ENCODE measurements around the gene PDLIM1.

Gene PDLIM1

DNA sequence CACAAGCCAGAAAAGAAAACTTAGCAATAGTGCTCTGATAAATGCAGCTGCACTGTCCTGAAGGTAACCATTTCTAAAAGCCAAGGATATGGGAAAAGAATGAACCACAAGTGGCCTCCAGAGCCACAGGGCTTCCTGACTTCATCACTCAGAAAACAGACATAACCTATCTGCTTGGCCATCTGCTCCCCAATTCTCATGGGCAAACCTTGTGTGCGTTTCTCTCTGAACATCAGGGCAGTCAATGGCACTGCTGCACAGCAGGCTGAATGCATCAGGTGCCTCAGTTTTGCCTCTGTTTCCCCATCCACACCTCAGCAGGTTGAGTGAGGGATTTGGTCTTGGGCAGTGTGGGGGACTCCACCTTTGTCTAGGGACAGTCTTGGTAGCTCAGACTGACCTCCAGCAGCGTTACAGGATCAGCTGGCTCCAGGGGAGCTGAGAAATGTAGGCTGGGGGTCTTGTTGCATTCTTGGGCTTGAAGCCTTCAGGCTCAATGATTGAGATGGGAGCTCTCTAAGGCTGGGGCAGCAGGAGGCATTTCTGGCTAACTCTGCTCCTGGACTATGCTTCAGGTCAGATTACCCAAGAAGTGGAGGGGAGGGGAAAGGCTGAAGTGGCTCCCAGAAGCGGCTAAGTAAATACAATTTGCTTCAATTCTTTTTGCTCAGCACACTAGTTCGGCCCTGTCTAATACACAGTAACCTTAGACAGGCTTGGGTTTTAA lies 23.6 kb upstream of the PDLIM1 start:
- no peak for DNase-seq (ENCODE audit: low read depth)

DNA sequence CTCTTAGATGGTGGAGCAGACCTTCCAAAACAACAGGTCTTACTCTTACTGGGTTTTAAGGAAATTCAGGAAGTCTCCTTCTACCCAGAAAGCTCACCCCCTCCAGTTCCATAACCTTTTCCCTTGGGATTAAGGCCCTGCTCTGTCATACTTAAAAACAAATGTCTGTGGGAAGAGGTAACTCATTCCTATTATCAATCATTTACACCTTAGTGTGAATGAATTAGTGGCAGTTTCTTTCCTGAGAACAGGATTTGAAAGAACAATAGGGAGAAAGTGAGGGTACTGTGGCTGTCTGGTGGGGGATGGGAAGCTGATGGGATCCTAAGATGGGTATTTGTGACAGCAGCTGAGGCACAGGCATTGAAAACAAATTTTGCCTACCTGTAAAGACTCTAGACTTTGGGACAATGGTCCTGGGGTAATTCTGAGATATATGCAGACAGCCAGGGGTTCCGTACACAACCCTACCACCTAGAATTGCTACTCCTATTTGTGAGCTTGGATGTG lies 22.2 kb upstream of the PDLIM1 start:
- no peak for DNase-seq (ENCODE audit: low read depth)

DNA sequence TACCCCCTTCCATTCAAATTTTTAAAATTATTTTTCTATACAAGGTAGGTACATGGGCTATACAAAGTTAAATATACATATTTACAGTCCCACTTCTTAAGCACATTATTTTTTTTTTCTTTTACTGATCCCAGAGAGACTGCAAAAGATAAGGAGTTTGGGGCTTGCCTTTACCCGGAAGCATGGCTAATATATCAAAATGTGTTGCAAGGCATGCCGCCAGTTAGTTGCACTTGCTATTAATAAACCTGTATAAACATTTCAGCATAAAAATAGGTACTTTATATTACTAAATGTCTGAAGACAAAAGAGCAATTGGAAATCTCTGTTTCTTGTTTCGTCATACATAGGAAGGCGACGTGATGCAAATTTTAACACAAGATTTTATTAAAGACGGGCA lies 21.5 kb upstream of the PDLIM1 start:
- no peak for DNase-seq (ENCODE audit: low read depth)

DNA sequence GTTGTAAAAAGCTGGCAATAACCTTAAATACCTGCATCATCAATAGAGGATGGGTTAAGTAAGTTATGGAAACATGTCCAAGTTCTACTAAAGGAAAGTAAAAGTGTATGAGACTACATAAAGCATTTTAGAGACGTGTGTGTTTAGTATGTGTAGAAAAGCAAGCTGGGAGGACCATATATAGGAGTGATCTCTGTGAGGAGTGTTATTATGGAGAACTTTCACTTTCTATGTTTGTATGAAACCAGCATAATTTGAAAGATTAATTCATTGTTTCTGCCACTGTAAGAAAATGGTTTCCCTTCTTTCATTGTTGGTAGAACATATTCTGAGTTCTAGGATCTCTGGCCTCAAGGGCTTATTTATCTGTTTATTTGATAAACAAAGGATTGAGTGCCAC lies 19.2 kb upstream of the PDLIM1 start:
- DNase-seq (ENCODE audit: low read depth): no peak

DNA sequence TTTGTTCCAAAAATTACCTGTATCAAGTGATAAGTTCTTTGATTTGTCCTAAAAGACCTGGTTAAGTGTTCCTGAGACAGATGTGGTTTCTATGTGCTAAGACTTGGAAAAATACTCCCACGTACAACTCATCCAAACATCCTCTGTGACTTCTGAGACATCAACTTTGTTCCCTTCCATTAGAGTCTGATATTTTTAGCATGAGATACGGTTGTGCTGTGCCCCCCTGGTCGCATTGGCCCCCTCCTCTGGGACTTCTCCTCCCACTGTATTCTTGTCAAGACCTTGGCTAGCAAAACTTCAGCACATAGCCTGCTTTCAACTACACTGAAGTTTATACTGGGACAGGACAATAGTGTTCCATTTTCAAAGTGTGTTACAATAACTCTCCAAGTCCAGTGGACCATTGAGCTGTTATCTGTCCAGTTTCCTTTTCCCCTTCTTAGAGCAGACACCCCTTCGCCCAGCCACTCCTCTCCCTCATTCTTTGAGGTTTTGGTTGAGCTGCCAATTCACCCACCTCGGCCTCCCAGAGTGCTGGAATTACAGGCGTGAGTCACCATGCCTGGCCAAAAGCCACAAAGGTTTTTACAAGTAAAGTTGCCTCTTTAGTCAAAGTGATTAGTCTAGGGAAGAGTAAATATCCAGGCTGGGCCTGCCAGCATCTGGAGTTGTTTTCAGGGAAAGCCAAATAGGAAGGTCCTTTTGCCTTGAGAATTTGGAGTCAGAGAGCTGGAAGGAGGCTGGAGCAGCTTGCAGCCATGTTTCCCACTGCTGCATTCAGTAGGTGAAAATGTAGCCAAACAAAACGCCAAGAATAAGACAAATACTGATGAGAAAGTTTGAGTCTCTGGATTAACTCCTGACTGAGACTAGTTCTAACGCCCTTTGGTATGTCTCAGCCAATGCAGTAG lies 17.8 kb upstream of the PDLIM1 start:
- DNase-seq (ENCODE audit: low read depth): no peak

DNA sequence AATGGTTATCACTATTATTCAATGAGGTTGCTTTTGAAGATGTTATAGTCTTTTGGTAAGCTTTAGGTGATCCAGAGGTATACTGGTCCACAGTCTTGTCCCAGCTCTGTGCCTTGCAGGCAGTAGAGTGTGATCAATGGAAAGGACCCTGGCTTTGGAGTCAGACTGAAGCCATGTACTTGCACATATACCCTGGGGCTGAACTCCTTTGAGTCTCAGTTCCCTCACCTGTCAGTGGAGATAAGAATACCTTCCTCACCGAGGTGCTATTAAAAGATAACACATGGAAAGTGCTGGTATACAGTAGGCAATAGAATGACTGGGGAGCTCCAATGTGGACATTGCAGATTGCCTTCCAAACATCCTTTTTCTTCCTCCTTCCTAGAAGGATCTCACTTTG lies 16.0 kb upstream of the PDLIM1 start:
- no peak for DNase-seq (ENCODE audit: low read depth)

DNA sequence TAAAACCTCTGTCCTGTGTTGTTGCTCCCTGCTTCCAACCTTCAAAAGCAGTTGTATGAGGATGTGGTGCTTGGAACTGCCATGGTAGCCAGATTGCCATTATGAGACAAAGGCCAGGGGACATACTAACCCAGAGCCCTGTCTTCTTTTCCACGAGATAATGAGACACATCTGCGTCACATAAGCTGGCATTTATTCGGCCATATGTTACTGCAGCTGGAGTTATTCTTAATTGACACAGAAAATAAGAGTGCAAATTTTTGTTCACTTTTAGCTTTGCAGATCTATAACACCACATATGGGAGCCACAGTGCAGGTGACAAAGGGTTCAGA lies 15.5 kb upstream of the PDLIM1 start:
- DNase-seq (ENCODE audit: low read depth): no peak

DNA sequence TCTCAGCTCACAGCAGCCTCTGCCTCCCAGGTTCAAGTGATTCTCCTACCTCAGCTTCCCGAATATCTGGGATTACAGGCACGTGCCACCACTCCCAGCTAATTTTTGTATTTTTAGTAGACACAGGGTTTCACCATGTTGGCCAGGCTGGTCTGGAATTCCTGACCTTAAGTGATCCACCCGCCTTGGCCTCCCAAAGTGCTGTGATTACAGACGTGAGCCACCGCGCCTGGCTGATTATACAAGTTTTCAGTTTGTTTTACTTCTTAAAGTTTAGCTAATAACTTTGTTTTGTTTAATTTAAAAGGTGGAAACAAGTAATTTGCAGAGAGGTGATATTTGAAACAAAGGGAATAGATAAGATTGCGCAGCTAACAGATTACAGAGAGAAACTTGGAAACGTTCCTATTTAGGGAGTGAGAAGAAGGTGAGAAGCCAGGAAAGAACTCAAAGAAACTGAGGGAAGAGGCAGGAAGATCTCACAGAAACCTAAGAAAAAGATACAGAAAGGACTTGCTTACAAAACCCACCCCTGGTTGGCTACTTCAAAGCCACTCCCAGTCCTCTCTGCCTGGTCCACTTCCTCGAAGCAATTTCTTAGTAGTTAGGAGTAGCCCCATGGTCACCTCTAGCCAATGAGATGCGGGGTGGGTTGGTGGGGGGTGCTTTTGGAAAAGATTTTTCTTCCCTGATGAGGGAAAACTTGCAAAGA lies 15.0 kb upstream of the PDLIM1 start:
- no peak for DNase-seq (ENCODE audit: low read depth)

DNA sequence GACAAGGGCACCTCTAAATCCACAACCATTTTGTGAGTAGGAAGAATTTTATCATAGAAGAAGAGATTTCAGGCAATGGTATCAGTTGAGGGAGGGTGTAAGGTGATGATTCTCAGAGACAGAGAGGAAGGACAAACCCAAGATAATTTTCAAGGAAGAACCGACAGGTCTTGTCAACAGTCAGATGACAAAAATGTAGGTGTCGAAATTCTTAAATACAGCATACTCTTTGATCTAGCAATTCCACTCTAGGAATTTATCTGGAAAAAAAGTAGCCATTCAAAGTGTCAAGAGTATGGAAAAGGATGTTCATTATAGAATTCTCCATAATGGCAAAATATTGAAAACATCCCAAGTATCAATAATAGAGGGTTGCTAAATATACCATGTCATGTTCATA lies 14.2 kb upstream of the PDLIM1 start:
- DNase-seq (ENCODE audit: low read depth): no peak

DNA sequence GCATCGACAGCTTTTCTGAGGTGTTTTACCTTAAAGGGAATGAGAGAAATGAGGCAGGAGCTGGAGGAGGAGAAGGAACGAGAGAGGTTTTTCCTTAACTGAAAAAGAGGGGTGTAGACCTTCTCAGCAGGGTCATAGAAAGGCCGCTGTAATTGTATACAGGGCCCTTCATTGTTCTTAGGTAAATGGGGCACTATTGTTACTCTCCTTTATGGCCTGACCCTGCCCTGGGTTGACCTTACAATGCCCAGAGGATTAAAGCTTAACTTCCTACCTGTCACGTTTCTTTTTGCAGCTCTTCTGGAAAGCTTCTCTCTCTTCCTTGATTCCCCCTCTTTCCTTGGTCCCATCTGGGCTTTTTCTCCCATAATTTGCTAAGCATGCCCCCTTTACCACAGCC lies 13.7 kb upstream of the PDLIM1 start:
- no peak for DNase-seq (ENCODE audit: low read depth)

DNA sequence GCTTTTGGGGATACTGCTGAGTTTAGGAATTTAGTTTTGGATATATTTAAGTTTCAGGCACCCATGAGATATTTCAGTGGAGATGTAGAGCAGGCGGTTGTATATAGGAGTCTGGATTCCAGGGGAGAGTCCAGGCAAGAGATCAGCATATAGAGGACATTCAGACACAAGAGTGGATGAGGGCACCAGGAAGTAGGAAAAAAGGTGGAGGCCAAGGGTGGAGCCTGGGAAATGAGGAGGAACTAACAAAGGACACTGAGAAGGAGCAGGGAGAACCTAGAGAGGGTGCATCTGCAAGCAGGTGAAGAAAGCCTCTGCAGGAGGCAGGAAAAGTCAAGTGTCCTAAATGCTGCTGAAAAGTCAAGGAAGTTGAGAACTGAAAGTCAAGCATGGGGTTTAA lies 13.1 kb upstream of the PDLIM1 start:
- no peak for DNase-seq (ENCODE audit: low read depth)

DNA sequence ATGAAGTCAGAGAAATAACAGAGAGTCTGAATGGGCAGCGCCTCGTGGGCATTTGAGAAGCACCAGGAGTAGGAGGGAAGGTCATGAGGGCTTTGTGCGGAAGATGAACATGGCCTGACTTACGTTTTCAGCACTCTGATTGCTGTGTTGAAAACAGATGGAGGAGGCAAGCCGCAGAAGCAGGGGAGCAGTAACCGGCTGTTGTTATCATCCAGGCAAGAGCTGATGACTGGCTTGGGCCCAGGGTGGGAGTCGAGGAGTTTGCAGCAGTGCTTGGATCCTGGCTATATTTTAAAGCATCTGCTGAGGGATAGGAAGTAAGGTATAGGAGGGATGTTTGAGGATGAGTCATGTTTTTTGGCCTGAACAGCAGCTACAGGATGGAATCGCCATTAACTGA lies 12.7 kb upstream of the PDLIM1 start:
- DNase-seq (ENCODE audit: low read depth): no peak

DNA sequence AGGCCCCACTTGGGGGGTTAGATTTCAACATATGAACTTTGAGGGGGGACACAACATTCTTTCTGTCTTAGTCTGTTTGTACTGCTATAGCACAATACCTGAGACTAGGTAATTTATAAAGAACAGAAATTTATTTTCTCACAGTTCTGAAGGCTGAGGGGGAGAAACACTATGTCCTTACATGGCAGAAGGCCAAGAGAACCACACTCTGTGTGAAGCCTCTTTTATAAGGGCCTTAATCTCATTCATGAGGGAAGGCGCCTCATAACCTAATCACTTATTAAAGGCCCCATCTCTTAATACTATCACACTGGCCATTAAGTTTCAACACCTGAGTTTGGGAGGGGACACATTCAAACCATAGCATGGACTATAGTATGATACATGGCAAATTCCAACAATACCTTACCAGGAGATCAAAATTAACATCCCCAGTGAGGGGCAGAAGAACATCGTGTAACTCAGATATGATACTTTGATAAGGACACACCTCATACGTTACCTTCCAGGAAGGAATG lies 9.3 kb upstream of the PDLIM1 start:
- DNase-seq (ENCODE audit: low read depth): no peak

DNA sequence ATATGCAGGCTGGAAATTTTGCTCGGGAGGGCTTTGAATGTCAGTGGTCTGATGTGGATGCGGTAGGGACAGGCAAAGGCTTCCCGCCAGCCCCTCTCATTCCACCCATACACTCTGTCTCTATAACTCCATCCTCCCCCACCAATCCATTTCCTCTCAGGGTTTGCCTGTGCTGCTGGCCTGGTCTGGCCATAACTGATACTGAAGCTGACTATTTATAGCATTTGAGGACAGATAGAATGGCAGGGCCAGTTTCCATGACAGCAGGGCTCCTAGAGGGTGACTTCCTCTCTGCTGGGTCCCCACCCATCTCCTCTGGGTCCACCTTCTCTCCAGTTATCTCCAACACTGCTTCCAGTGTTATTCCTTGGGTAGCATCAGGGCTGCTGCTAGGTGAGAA lies 6.6 kb upstream of the PDLIM1 start:
- DNase-seq (ENCODE audit: low read depth): no peak

DNA sequence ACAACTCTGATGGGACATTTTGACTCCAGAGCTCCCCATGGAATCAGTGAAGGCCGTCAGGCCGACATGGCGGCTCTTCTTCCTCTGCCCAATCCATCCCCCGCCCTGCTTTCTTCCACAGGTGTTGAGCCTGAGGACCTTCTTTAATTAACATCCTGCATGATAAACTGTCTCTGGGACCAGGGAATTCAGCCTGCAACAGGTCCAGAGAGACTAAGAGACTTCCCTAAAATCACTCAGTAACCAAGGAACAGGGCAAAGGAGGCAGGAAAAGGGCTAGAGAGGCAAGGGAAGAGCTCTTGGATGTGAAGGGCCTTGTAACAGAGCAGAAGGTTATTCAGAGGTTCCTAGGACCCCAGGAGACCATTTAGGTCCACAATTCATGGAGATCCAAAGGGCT lies 6.0 kb upstream of the PDLIM1 start:
- no peak for DNase-seq (ENCODE audit: low read depth)

DNA sequence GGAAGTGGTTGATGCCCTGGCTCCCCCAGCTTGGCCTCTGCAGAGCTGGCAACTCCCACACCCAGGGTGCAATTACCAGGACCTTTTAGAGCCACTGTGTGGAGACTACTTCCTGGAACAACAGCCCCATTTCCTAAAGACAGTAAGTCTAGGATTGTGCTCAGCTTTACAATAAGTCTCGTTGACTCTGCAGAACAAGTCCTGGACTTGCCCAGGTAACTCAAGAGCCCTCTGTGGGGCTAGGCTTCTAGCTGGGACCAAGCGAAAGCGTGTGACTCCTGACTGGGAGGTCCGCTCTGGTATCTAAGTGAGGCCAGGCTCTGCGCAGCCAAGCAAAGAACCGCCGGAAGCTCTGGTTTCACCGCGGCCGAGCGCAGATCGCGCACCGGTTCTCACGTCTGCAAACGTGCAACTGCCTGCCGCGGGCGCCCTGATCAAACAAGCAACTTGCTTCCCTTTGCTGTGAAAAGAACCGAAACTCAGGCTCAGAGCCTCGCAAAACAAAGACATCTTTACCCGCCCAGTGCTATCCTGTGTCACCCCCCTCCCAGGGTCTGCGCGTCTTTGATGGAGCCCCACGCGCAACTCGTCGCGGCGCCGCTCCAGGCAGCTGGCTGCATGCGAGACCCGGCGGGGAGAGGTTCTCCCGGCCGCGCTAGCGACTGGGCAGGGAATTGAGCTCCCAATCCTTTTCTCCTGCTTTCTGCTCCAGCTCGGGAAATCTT lies 4.4 kb upstream of the PDLIM1 start:
- DNase-seq (ENCODE audit: low read depth): peak; percentile 3

DNA sequence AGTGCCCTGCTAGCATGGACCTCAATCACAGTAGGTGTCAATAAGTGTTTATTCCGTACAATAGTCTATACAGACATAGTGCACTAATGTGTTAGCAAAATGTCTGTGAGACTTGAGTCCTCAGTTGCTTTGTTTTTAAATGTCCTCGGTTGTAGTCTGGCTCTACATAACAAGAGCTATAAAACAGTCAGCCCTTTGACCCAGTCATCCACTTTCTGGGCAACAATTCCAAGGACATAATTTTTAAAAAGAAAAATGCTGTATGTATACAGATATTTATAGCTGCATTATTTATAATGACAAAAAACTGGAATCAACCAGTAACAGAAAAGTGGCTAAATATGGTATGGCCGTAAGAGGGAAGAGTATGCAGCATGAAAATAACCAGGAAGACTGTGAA lies 2.8 kb upstream of the PDLIM1 start:
- no peak for DNase-seq (ENCODE audit: low read depth)

DNA sequence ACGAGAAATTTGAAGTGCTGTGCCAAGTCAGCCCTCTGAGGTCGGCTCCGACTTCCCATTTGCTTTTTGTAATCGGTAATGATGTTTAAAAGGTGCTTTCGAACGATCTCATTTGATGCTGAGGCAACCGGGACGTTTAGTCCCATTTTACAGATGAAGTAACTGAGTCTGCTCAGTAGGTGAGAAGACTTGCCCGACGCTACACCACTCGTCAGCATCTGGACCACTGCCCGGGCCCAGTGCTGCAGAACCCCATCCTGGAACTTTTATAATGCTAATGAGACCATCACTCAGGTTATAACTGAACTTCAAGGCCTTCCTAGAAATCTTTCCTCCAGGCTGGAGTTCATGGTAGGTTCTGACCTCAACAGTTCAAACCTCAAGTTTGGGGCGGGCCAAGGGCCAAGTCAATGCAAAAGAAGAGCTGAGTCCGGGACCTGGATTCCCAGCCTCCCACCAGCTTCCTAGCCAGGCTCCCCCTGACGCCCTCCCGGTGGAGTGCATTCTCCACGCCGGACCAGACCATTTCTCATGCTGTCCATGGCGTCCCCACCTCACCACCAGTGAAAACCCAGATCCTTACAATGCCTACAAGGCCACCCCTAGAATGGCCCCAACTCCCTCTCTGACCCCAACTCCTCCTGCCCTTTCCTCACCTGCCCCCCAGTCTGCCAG lies 699 bp upstream of the PDLIM1 start:
- no peak for DNase-seq (ENCODE audit: low read depth)

DNA sequence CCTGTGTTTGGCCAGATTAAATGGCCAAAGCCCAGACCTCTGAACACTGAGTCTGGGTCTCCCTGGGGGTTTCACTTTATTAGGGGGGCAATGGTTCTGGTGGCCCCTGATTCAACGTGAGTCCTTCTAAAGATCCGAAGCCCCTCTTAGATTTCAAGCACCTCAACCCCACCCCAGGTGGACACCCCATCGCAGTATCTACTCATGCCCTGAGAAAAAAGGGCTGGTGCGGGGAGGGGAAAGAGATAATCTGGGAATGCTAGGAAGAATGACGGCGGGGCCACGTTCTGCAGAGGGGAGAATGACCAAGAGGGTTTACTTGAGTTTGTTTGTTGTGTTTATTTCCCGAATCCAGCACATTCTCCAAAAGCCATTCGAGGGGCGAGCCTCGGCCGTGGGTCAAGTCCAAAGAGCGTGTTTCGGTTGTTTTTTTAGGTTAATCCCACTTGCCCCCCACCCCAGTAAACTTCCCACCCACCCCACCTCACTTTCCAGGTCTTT lies 832 bp downstream of the PDLIM1 start:
- DNase-seq (ENCODE audit: low read depth): no peak

DNA sequence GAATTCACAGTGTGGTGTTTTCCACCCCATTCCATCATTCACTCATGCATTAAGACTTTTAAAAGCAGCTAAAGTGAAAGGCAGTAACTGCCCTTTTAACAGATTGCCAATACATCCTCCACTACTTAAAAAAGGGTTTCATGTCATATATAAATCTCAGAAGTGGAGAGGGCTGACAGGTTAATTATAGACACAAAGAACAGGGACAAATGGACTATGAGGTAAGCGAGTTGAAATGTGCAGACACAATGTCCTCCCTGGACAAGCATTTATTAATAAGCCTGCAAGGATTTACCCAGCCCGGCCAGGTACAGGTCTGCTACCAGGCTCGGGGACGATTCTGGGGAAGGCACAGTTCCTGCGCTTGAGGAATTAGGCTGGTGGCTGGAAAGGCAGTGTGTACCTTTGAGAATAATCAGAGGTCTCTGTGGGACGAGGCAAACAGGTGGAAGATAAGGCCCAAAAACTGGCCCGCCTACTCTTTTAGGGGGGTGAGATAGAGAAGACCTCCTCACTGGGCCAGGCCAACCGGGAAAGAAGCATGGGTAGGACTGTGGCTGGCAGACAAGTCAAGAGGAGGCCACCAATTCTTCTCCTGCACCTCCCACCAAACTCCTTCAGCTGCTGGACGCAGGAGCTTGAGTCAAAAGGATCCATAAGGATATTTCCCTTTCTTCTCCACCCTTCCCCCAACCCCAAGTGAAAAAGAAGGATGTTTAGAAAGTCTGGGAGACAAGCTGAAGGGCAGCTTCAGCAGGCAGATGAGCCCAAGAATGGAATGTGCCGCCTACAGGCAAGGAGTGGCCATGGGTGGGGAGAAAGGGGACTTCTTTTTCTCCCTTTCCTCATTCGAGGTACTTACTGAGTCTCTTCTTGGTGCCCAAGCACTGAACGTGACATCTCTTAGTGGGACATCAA lies 1.5 kb downstream of the PDLIM1 start:
- DNase-seq (ENCODE audit: low read depth): no peak

All from activated T-cell treated with anti-CD3 and anti-CD28 coated beads for 1 hour (primary cell).